GM21529 (cell line): Measurements from ENCODE around the gene TRAP1.
A peak's percentile ranks its signal among the peaks of the same experiment; 100 is the strongest.

ENCODE experiments used
- ATAC-seq: cut with Tn5 transposase; IDR thresholded peaks from one replicate; pipeline ENCODE4 v1.9.1; 2021; ENCODE audit not compliant: unreplicated experiment

The TRAP1 gene

DNA sequence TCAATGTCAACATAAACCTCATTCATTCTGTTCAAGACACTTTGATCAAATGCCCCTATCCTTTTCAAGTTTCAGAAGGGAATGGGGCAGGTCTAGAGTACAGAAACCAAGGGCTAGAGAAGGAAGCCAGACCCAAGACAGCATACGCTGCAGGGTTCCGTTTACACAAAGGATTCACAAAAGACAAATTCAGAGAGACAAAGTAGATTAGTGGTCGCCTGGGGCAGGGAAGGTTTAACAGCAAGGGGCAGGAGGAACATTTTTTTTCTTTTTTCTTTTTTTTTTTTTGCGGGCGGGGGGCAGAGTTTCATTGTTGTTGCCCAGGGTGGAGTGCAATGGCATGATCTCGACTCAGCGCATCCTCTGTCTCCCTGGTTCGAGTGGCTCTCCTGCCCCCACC is 19.9 kb upstream of the TRAP1 start:
- ATAC-seq, result no peak

GRCh38 chr16:3736116-3736515 is 18.8 kb upstream of the TRAP1 start:
- ATAC-seq, result no peak

DNA sequence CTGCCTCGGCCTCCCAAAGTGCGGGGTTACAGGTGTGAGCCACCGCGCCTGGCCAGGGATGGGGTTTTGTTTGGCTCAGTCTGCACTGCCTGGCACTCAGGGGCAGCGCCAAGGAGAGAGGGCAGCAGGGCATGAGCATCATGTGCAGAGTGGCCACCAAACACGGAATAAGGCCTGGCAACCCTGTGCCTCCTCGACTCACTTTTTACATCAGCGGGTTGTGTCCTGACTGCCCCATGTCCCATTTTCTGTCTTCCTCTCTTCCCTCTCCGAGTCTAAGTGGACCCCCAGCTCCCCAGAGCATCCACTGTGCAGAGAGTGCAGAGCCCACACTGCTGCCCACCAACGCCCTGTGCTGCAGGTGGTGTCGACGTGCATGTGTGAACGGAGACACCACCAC is 18.2 kb upstream of the TRAP1 start:
- ATAC-seq, result no peak

- no peak for ATAC-seq
These were observed 17.5 kb upstream of the TRAP1 start for GRCh38 chr16:3734758-3735221.

- ATAC-seq, result no peak
These were observed 16.9 kb upstream of the TRAP1 start for GRCh38 chr16:3734084-3734757.

GRCh38 chr16:3732171-3732570 is 14.8 kb upstream of the TRAP1 start:
- ATAC-seq, result no peak

GRCh38 chr16:3731126-3731935 is 14.0 kb upstream of the TRAP1 start:
- no peak for ATAC-seq

- ATAC-seq, result no peak
These were observed 13.1 kb upstream of the TRAP1 start for GRCh38 chr16:3730161-3731125.

- no peak for ATAC-seq
These were observed 12.1 kb upstream of the TRAP1 start for GRCh38 chr16:3729161-3730112.

GRCh38 chr16:3728424-3729160 is 11.3 kb upstream of the TRAP1 start:
- no peak for ATAC-seq

- no peak for ATAC-seq
These were observed 10.6 kb upstream of the TRAP1 start for GRCh38 chr16:3727806-3728381.

DNA sequence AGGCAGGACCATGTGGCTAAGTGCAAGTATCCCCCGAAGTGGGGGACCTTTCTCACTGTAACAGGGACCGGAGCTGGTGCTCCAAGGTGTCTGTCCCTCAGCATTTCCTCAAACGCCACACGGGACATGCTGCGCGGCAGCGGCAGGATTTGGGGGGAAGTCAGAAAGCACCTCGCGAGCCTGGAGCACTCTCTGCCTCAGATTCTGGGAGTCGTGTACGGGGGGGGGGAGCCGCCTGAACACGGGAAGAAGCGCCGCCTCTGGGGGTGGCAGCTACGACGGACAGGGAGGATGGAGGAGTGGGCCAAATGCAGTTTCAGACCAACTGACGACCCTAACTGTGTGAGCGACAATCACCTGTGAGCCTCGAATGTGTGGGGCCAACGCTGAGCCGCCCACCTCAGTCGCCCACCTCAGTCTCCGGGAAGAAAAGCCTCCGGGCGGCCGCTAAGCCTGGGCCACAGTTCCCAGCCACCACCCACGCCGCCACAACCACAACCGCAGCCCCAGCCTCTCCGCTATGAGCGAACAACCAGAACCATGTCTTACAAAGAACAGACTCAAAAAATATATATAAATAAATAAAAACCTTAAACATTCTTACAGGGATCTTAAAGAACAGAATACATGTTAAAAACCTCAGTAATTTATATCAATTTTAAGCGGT is 8.8 kb upstream of the TRAP1 start:
- ATAC-seq, result no peak

GRCh38 chr16:3725276-3725675 is 8.0 kb upstream of the TRAP1 start:
- ATAC-seq, result no peak

DNA sequence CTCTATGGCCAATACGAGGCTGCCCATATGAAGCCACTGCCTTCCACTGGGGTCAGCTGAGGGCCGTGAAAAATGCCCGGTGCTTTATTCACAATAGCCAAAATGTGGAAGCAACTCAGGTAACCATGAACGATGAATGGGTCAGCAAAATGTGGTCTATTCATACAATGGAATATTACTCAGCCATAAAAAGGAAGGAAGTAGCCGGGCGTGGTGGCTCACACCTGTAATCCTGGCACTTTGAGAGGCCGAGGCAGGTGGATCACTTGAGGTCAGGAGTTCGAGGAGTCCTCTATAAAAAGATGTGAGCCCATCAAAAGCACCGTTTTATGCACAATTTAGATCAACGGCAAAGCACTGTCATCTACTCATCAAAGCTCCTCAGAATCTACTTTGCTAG is 5.2 kb upstream of the TRAP1 start:
- ATAC-seq, result no peak

DNA sequence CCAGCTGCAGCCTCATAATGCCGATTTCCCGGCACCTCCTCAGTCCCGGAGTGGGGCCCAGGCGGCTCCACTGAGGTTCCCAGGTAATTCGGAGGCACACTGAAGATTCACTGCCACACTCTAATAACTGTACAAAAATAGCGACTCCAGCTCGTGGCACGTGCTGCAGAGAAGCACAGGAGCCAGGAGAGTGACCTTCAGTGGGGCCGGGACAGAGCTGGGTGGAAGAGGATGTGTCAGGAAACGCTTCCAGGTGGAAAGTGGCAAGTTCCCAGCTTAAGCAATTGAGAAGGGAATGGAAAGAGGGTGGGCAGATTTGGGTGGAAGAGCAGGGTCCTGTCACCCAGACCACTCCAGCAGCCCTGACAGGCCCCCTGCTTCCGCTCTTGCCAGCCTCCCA is 3.1 kb upstream of the TRAP1 start:
- ATAC-seq, result no peak

DNA sequence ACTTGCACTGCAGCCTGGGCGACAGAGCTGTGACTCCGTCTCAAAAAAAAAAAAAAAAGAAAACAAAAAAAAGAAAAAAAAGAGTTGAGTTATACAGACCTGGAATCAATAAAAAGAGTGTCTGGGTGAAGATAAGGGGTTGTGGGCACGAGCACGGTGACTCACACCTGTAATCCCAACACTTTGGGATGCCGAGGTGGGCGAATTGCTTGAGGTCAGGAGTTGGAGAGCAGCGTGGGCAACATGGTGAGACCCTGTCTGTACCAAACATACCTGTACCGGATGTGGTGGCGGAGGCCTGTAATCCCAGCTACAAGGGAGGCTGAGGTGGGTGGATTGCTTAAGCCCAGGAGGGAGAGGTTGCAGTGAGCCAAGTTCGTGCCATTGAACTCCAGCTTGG is 1.3 kb upstream of the TRAP1 start:
- no peak for ATAC-seq

- no peak for ATAC-seq
These were observed 681 bp upstream of the TRAP1 start for GRCh38 chr16:3718019-3718391.

DNA sequence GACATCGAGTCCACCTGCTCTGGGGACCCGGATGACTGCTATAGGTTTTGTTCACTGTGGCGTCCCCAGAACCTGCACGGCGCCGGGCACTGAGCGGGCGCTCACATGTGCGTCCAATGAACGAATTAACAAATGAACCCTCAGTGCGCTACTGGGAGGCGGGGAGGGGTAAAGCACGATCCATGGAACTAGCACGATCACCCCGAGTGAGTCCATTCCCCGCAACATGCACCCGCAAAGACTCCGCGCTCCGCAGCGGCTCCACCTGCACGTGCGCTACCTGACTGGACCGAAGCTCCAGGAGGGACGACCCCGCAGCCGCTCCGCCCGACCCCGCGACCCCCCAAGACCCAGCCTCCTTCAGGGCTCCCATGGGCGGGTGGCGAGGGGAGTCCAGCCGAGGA is 491 bp downstream of the TRAP1 start:
- peak; percentile 35 for ATAC-seq

DNA sequence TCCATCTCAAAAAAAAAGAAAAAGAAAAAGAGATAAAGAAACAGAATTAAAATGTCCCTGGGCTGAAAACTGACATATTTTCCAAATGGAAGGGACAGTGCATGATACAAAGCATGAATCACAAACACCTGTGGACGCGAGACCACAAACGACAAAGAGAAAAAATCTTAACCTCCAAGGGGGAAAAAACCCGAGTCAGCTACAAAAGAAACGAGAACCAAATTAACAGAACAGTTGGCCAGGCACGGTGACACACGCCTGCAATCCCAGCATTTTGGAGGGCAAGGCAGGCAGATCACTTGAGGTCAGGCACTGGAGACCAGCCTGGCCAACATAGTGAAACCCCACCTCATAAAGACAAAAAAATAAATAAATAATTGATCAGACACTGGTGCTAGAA is 1.9 kb downstream of the TRAP1 start:
- no peak for ATAC-seq
